CMK (cell line): ENCODE measurements around the gene PDE4A.
"Not testable (repeated sequence)": the region's sequence is repeated elsewhere in the genome, so short reads cannot be mapped to it uniquely, and the experiment has no call there.

Experiments
- DNase-seq: peaks from one replicate; pipeline ENCODE4 v3.0.0-alpha.2; 2010; ENCODE audit warnings: low read depth

Gene PDE4A

GRCh38 chr19:10462042-10462441 is 41.7 kb downstream of the PDE4A start:
- not testable (repeated sequence) for DNase-seq

GRCh38 chr19:10462557-10462956 is 42.2 kb downstream of the PDE4A start:
- DNase-seq = no peak

GRCh38 chr19:10464456-10464855 is 44.1 kb downstream of the PDE4A start:
- no peak for DNase-seq

GRCh38 chr19:10467104-10467706 is 46.9 kb downstream of the PDE4A start:
- DNase-seq = no peak

- no peak for DNase-seq
Observed at GRCh38 chr19:10468133-10468532, 47.8 kb downstream of the PDE4A start.

GRCh38 chr19:10471909-10472308 is 51.6 kb downstream of the PDE4A start:
- DNase-seq = no peak

GRCh38 chr19:10473192-10473591 is 52.9 kb downstream of the PDE4A start:
- DNase-seq = no peak

- DNase-seq = no peak
Observed at GRCh38 chr19:10474962-10475451, 54.7 kb downstream of the PDE4A start.

- DNase-seq = no peak
Observed at GRCh38 chr19:10478476-10478875, 58.1 kb downstream of the PDE4A start.

- DNase-seq = no peak
Observed at GRCh38 chr19:10478903-10479384, 58.6 kb downstream of the PDE4A start.

GRCh38 chr19:10486551-10486950 is 66.2 kb downstream of the PDE4A start:
- no peak for DNase-seq

GRCh38 chr19:10491472-10492047 is 71.2 kb downstream of the PDE4A start:
- DNase-seq = no peak

GRCh38 chr19:10497371-10497770 is 77.0 kb downstream of the PDE4A start:
- DNase-seq = no peak

GRCh38 chr19:10499550-10500246 is 79.4 kb downstream of the PDE4A start:
- no peak for DNase-seq

GRCh38 chr19:10500247-10500592 is 79.9 kb downstream of the PDE4A start:
- no peak for DNase-seq

GRCh38 chr19:10501971-10502523 is 81.7 kb downstream of the PDE4A start:
- DNase-seq = peak; percentile 44

GRCh38 chr19:10502524-10503001 is 82.2 kb downstream of the PDE4A start:
- DNase-seq = peak; percentile 79

GRCh38 chr19:10503002-10503789 is 82.9 kb downstream of the PDE4A start, which contains the start of gene KEAP1:
Gene KEAP1, minus strand, starts transcription at chr19:10503356. Its CDS starts 3,323 bp downstream, at chr19:10500033.
- peak; percentile 62 for DNase-seq

- DNase-seq = peak; percentile 37
Observed at GRCh38 chr19:10505583-10506229, 85.4 kb downstream of the PDE4A start.

- DNase-seq = no peak
Observed at GRCh38 chr19:10508036-10508435, 87.7 kb downstream of the PDE4A start.

- no peak for DNase-seq
Observed at GRCh38 chr19:10508707-10509106, 88.4 kb downstream of the PDE4A start.
